H9 (cell line): ENCODE data around the gene TRPM3. TPM values are rescaled to one million over a fixed set of nuclear protein-coding genes. Genes with fewer than 3 reads are reported as not detected.

ENCODE experiments used
- DNase-seq: peaks from one replicate; pipeline ENCODE4 v3.0.0-alpha.2; 2017
- H2AFZ ChIP-seq: one replicate; pipeline ENCODE4 v1.6.1; 2013; ENCODE audit warnings: mild to moderate bottlenecking, low read length, control low read depth, moderate library complexity
- H2AK5ac ChIP-seq: 2 replicates; pipeline ENCODE4 v1.6.1; 2013; ENCODE audit warnings: low read length, control low read depth, mixed read lengths; ENCODE audit not compliant: insufficient read length
- H2BK120ac ChIP-seq: one replicate; pipeline ENCODE4 v1.6.1; 2013; ENCODE audit warnings: low read depth, mild to moderate bottlenecking, low read length, control low read depth, inconsistent platforms; ENCODE audit not compliant: poor library complexity, severe bottlenecking
- H2BK12ac ChIP-seq: 2 replicates; pipeline ENCODE4 v1.6.1; 2013; ENCODE audit warnings: low read length, control low read depth, mixed read lengths, low read depth; ENCODE audit not compliant: insufficient read length
- H2BK15ac ChIP-seq: 2 replicates; pipeline ENCODE4 v1.6.1; 2013; ENCODE audit warnings: low read depth, low read length, control low read depth
- H2BK20ac ChIP-seq: one replicate; pipeline ENCODE4 v1.6.1; 2013; ENCODE audit warnings: low read depth, mild to moderate bottlenecking, low read length, control low read depth, inconsistent platforms; ENCODE audit not compliant: poor library complexity, severe bottlenecking
- H2BK5ac ChIP-seq: 2 replicates; pipeline ENCODE4 v1.6.1; 2013; ENCODE audit warnings: low read length, control low read depth, mixed read lengths; ENCODE audit not compliant: insufficient read length
- H3K14ac ChIP-seq: 2 replicates; pipeline ENCODE4 v1.6.1; 2013; ENCODE audit warnings: low read length, control low read depth; ENCODE audit not compliant: insufficient read depth
- H3K18ac ChIP-seq: 2 replicates; pipeline ENCODE4 v1.6.1; 2013; ENCODE audit warnings: low read depth, mild to moderate bottlenecking, mixed read lengths, low read length, control low read depth; ENCODE audit not compliant: insufficient read length
- H3K23ac ChIP-seq: 2 replicates; pipeline ENCODE4 v1.6.1; 2013; ENCODE audit warnings: low read length, control low read depth, mixed read lengths, low read depth; ENCODE audit not compliant: insufficient read length
- H3K23me2 ChIP-seq: 2 replicates; pipeline ENCODE4 v1.6.1; 2013; ENCODE audit warnings: low read depth, mild to moderate bottlenecking, mixed read lengths, low read length, control low read depth; ENCODE audit not compliant: insufficient read length, poor library complexity, severe bottlenecking
- H3K27ac ChIP-seq: 2 replicates; pipeline ENCODE4 v1.5.1; 2013; ENCODE audit warnings: low read length, control low read depth, mixed read lengths, low read depth; ENCODE audit not compliant: insufficient read length
- H3K27me3 ChIP-seq: 2 replicates; pipeline ENCODE4 v1.6.1; 2013; ENCODE audit warnings: low read length, control low read depth, inconsistent platforms; ENCODE audit not compliant: insufficient read depth
- H3K4ac ChIP-seq: 2 replicates; pipeline ENCODE4 v1.6.1; 2013; ENCODE audit warnings: low read depth, mild to moderate bottlenecking, control low read depth, inconsistent platforms, low read length, moderate library complexity
- H3K4me1 ChIP-seq: 2 replicates; pipeline ENCODE4 v1.6.1; 2013; ENCODE audit warnings: low read length, control low read depth, inconsistent platforms; ENCODE audit not compliant: insufficient read depth
- H3K4me2 ChIP-seq: 2 replicates; pipeline ENCODE4 v1.6.1; 2013; ENCODE audit warnings: low read length, control low read depth, mixed read lengths; ENCODE audit not compliant: insufficient read length, insufficient read depth
- H3K56ac ChIP-seq: 2 replicates; pipeline ENCODE4 v1.6.1; 2013; ENCODE audit warnings: low read depth, mild to moderate bottlenecking, mixed read lengths, low read length, control low read depth; ENCODE audit not compliant: insufficient read length
- H3K79me1 ChIP-seq: 2 replicates; pipeline ENCODE4 v1.6.1; 2013; ENCODE audit warnings: low read depth, mild to moderate bottlenecking, moderate library complexity, low read length, control low read depth, inconsistent platforms; ENCODE audit not compliant: insufficient read depth, poor library complexity, severe bottlenecking
- H3K79me2 ChIP-seq: 2 replicates; pipeline ENCODE4 v1.6.1; 2013; ENCODE audit warnings: low read length, control low read depth, inconsistent platforms; ENCODE audit not compliant: insufficient read depth
- H3K9ac ChIP-seq: 2 replicates; pipeline ENCODE4 v1.6.1; 2013; ENCODE audit warnings: low read length, control low read depth, mixed read lengths; ENCODE audit not compliant: insufficient read length; ENCODE audit errors: extremely low read depth
- H3K9me3 ChIP-seq: one replicate; pipeline ENCODE4 v1.6.1; 2013; ENCODE audit warnings: low read depth, low read length, inconsistent platforms; ENCODE audit not compliant: control insufficient read depth
- H3T11ph ChIP-seq: one replicate; pipeline ENCODE4 v1.6.1; 2013; ENCODE audit warnings: mild to moderate bottlenecking, low read length, control low read depth, inconsistent platforms
- H4K20me1 ChIP-seq: one replicate; pipeline ENCODE4 v1.6.1; 2013; ENCODE audit not compliant: control insufficient read depth, insufficient read length, insufficient read depth
- H4K5ac ChIP-seq: 2 replicates; pipeline ENCODE4 v1.6.1; 2013; ENCODE audit warnings: low read depth, mild to moderate bottlenecking, mixed read lengths, low read length, control low read depth; ENCODE audit not compliant: insufficient read length
- H4K8ac ChIP-seq: replicated peaks from 2 replicates; pipeline ENCODE4 v1.6.1; 2013; ENCODE audit warnings: low read length, control low read depth, mixed read lengths, low read depth; ENCODE audit not compliant: insufficient read length
- H4K91ac ChIP-seq: 2 replicates; pipeline ENCODE4 v1.6.1; 2013; ENCODE audit warnings: low read depth, mild to moderate bottlenecking, moderate library complexity, mixed read lengths, low read length, control low read depth; ENCODE audit not compliant: insufficient read length
- H3K27ac Mint-ChIP-seq, 3 experiments: 2 replicates in 2 of 3; 3 replicates in 1 of 3; pipeline ENCODE4 v1.8.0; 2020 to 2021; ENCODE audit warnings: mixed read lengths in 3 of 3, mild to moderate bottlenecking in 1 of 3, moderate library complexity in 1 of 3
- H3K27me3 Mint-ChIP-seq: 2 replicates; pipeline ENCODE4 v1.8.0; 2021; ENCODE audit warnings: low read depth, mild to moderate bottlenecking, moderate library complexity, mixed read lengths
- H3K36me3 Mint-ChIP-seq, 3 experiments: 2 replicates in 2 of 3; 3 replicates in 1 of 3; pipeline ENCODE4 v1.8.0; 2020 to 2021; ENCODE audit warnings: low read depth in 3 of 3, mixed read lengths in 3 of 3; ENCODE audit not compliant: insufficient read depth in 1 of 3
- H3K4me1 Mint-ChIP-seq, 2 experiments: 2 replicates each; pipeline ENCODE4 v1.8.0; 2020; ENCODE audit warnings: mixed read lengths in 2 of 2
- H3K4me3 Mint-ChIP-seq, 2 experiments: 2 replicates in 1 of 2; 3 replicates in 1 of 2; pipeline ENCODE4 v1.8.0; 2020 to 2021; ENCODE audit warnings: mild to moderate bottlenecking in 2 of 2, mixed read lengths in 2 of 2, moderate library complexity in 1 of 2
- H3K9me3 Mint-ChIP-seq, 2 experiments: 2 replicates in 1 of 2; 3 replicates in 1 of 2; pipeline ENCODE4 v1.8.0; 2020; ENCODE audit warnings: mild to moderate bottlenecking in 2 of 2, mixed read lengths in 2 of 2, moderate library complexity in 1 of 2
- CTCF ChIP-seq: fragments of 200-600 bp; sonication (generic); conservative IDR thresholded peaks from 3 replicates; pipeline ENCODE4 v1.8.0; 2021; ENCODE audit warnings: antibody characterized with exemption, mild to moderate bottlenecking
- WGBS: extraction: QIAGEN DNeasy Blood & Tissue Kit; methylation state at CpG from one replicate; pipeline ENCODE4 v1.1.7; 2013; ENCODE audit warnings: missing lambda C conversion rate, low lambda C conversion rate, mixed read lengths; ENCODE audit not compliant: insufficient read length; ENCODE audit errors: extremely low coverage; 5-methylcytosine and 5-hydroxymethylcytosine counted together
- total RNA-seq: library from RNA; stranded (reverse); gene quantifications from 2 replicates; pipeline ENCODE4 v1.2.1, GENCODE V29; 2021

Gene TRPM3
- total RNA-seq, 1 experiment from 2014 or later: 10.3 TPM

GRCh38 chr9:70517926-70518610, 603.4 kb downstream of the TRPM3 start:
- H3K36me3 Mint-ChIP-seq: no peaks in the 10 kb centered on the region
- no peak overlapping the region for H2BK12ac ChIP-seq
- H3K27ac ChIP-seq: no peak overlapping the region
- no peak overlapping the region for H3K14ac ChIP-seq
- no peak overlapping the region for H3K56ac ChIP-seq
- no peaks in the 10 kb centered on the region; the same call in 1 of the 2 replicates for H3K4me1 ChIP-seq
- H4K91ac ChIP-seq: no peak overlapping the region
- H4K5ac ChIP-seq: no peak overlapping the region
- H3K4me2 ChIP-seq: no peak overlapping the region
- H4K8ac ChIP-seq: no peak overlapping the region
- no peak overlapping the region for H2AK5ac ChIP-seq
- DNase-seq: no peak
- H3K27me3 ChIP-seq: no peaks in the 10 kb centered on the region
- no peak overlapping the region for H2BK20ac ChIP-seq
- H3K9ac ChIP-seq: no peak overlapping the region
- no CpG with 5 or more reads among the region's 1 CpG for WGBS
- H2AFZ ChIP-seq: no peak overlapping the region
- H3K79me1 ChIP-seq: no peaks in the 10 kb centered on the region
- no peak overlapping the region for H3K23ac ChIP-seq
- H4K20me1 ChIP-seq: no peaks in the 10 kb centered on the region
- H3K9me3 ChIP-seq: no peaks in the 10 kb centered on the region
- H3K27me3 Mint-ChIP-seq: no peaks in the 10 kb centered on the region; the same call in none of the 2 replicates
- TF ChIP-seq CTCF: no peak
- no peak overlapping the region for H2BK15ac ChIP-seq
- no peak overlapping the region for H2BK120ac ChIP-seq
- no peaks in the 10 kb centered on the region for H3K9me3 Mint-ChIP-seq
- H3K4me3 Mint-ChIP-seq: no peak overlapping the region
- H3K4me1 Mint-ChIP-seq: peaks cover under 1 to 3% of the 10 kb centered on the region in 2 experiments; a peak in 1 of 4 replicates
- H3K18ac ChIP-seq: no peak overlapping the region
- H3K27ac Mint-ChIP-seq: no peak overlapping the region
- no peaks in the 10 kb centered on the region for H3K23me2 ChIP-seq
- H3K4ac ChIP-seq: no peak overlapping the region
- H3K79me2 ChIP-seq: no peaks in the 10 kb centered on the region
- no peak overlapping the region for H2BK5ac ChIP-seq
- H3T11ph ChIP-seq: no peak overlapping the region
